HUES48 (cell line): Measurements from ENCODE around the gene RALGAPA2.

ENCODE experiments used
- H3K27ac ChIP-seq: one replicate; pipeline ENCODE4 v1.7.0; 2013; ENCODE audit warnings: low read depth, low read length, inconsistent platforms
- H3K27me3 ChIP-seq: 2 replicates; pipeline ENCODE4 v1.6.1; 2013; ENCODE audit warnings: mild to moderate bottlenecking, low read length; ENCODE audit not compliant: control insufficient read depth, insufficient read depth
- H3K36me3 ChIP-seq: 2 replicates; pipeline ENCODE4 v1.6.1; 2013; ENCODE audit warnings: low read length; ENCODE audit not compliant: control insufficient read depth, insufficient read depth
- H3K4me1 ChIP-seq: 2 replicates; pipeline ENCODE4 v1.6.1; 2013; ENCODE audit warnings: mild to moderate bottlenecking, low read length; ENCODE audit not compliant: control insufficient read depth, insufficient read depth
- H3K4me3 ChIP-seq: 2 replicates; pipeline ENCODE4 v1.5.1; 2013; ENCODE audit warnings: mild to moderate bottlenecking, low read depth, low read length
- H3K9ac ChIP-seq: 2 replicates; pipeline ENCODE4 v1.6.1; 2013; ENCODE audit warnings: mild to moderate bottlenecking, low read depth, low read length, moderate library complexity
- H3K9me3 ChIP-seq: 2 replicates; pipeline ENCODE4 v1.6.1; 2013; ENCODE audit warnings: low read length; ENCODE audit not compliant: control insufficient read depth, insufficient read depth

RALGAPA2 gene

DNA sequence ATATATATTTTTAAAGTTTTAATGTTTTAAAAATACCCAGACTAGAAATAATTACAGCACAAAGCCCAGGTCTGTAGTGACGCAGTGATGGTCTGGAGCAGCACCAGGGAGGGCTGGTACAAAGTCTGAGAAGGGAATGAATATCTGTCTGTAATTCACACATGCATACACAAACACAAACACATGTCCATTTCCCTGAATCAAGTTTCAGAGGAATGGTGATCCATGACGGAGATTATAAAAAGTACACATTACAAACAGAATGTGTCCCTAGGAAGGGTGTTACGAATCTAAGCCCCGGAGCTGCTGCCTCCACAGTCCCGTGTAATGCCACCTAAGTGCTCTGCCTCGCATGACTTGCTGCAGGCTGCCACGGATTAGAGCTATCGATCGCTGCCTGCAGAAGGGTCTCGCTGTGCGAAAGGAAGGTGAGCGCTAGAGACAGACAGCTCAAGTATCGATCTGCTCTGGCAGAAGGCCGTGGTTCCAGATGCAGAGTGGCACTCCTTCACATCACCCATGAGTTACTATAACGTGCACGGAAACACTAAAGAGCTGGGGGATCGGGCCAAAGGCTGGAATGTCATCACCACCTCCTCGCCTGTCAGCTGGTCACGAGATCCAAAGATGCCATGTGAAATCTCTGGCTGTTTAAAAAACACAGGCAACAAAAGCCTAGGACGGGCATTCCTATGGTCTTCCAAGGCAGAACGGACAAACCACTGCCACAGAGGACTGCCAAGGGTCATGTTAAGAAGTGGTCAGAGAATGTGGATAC lies 257.4 kb downstream of the RALGAPA2 start:
- Histone ChIP-seq H3K27ac (no peak overlapping the region), H3K36me3 (no peaks in the 10 kb centered on the region; the same call in none of the 2 replicates), H3K9me3 (no peaks in the 10 kb centered on the region), H3K27me3 (no peaks in the 10 kb centered on the region; the same call in 1 of the 2 replicates), H3K9ac (no peak overlapping the region), H3K4me1 (peaks cover 20% of the 10 kb centered on the region), H3K4me3 (no peak overlapping the region)

GRCh38 chr20:20454367-20454766 lies 258.1 kb downstream of the RALGAPA2 start:
- Histone ChIP-seq H3K27ac (no peak overlapping the region), H3K9me3 (no peaks in the 10 kb centered on the region), H3K36me3 (no peaks in the 10 kb centered on the region; the same call in 1 of the 2 replicates), H3K4me3 (no peak overlapping the region), H3K9ac (no peak overlapping the region), H3K27me3 (no peaks in the 10 kb centered on the region; the same call in 1 of the 2 replicates), H3K4me1 (peaks cover 20% of the 10 kb centered on the region)

- Histone ChIP-seq H3K4me1 (peaks cover 20% of the 10 kb centered on the region), H3K27me3 (no peaks in the 10 kb centered on the region; the same call in 1 of the 2 replicates), H3K4me3 (peak overlapping the region; percentile 44), H3K9ac (no peak overlapping the region), H3K36me3 (no peaks in the 10 kb centered on the region; the same call in 1 of the 2 replicates), H3K27ac (peak overlapping the region; percentile 26), H3K9me3 (no peaks in the 10 kb centered on the region)
Measured at GRCh38 chr20:20452254-20452676, 260.2 kb downstream of the RALGAPA2 start.

GRCh38 chr20:20450521-20450920 lies 261.9 kb downstream of the RALGAPA2 start:
- Histone ChIP-seq H3K36me3 (no peaks in the 10 kb centered on the region; the same call in 1 of the 2 replicates), H3K9me3 (no peaks in the 10 kb centered on the region), H3K27ac (no peak overlapping the region), H3K9ac (no peak overlapping the region), H3K4me1 (peaks cover 27% of the 10 kb centered on the region), H3K4me3 (no peak overlapping the region), H3K27me3 (no peaks in the 10 kb centered on the region; the same call in 1 of the 2 replicates)

- Histone ChIP-seq H3K9ac (no peak overlapping the region), H3K4me1 (peaks cover 27% of the 10 kb centered on the region), H3K27me3 (no peaks in the 10 kb centered on the region; the same call in 1 of the 2 replicates), H3K36me3 (no peaks in the 10 kb centered on the region), H3K9me3 (no peaks in the 10 kb centered on the region), H3K4me3 (no peak overlapping the region), H3K27ac (no peak overlapping the region)
Measured at GRCh38 chr20:20448881-20449280, 263.6 kb downstream of the RALGAPA2 start.

DNA sequence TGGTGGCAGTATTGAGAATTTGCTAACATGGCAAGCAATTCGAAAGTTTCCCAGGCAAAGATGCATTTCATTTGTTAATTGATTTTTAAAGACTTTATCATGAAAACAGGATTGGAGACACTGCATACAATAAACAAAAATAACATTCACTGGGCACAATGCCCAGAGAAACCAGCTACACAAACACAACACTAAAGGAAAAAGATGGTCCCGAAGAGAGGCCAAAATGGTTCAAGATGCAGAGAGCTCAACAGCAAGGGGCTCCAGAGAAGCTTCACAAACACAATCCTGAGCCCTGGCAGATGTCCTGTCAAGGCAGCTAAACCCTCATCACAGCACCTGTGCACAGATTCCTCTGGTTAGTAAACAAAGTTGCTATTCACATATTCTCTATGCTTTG lies 265.2 kb downstream of the RALGAPA2 start:
- Histone ChIP-seq H3K36me3 (no peaks in the 10 kb centered on the region), H3K9me3 (no peaks in the 10 kb centered on the region), H3K9ac (no peak overlapping the region), H3K4me1 (peaks cover 17% of the 10 kb centered on the region), H3K27ac (no peak overlapping the region), H3K4me3 (no peak overlapping the region), H3K27me3 (no peaks in the 10 kb centered on the region; the same call in 1 of the 2 replicates)

GRCh38 chr20:20446425-20447015 lies 265.9 kb downstream of the RALGAPA2 start:
- no peak overlapping the region for H3K9ac ChIP-seq
- no peaks in the 10 kb centered on the region for H3K36me3 ChIP-seq
- no peak overlapping the region for H3K4me3 ChIP-seq
- H3K9me3 ChIP-seq = no peaks in the 10 kb centered on the region
- H3K4me1 ChIP-seq = peaks cover 11% of the 10 kb centered on the region
- no peak overlapping the region for H3K27ac ChIP-seq
- no peaks in the 10 kb centered on the region; the same call in 1 of the 2 replicates for H3K27me3 ChIP-seq

- H3K9me3 ChIP-seq = no peaks in the 10 kb centered on the region
- no peaks in the 10 kb centered on the region for H3K27me3 ChIP-seq
- H3K4me3 ChIP-seq = no peak overlapping the region
- no peak overlapping the region for H3K9ac ChIP-seq
- H3K36me3 ChIP-seq = no peaks in the 10 kb centered on the region
- peaks cover 13% of the 10 kb centered on the region for H3K4me1 ChIP-seq
- H3K27ac ChIP-seq = no peak overlapping the region
Measured at GRCh38 chr20:20446001-20446400, 266.4 kb downstream of the RALGAPA2 start.

DNA sequence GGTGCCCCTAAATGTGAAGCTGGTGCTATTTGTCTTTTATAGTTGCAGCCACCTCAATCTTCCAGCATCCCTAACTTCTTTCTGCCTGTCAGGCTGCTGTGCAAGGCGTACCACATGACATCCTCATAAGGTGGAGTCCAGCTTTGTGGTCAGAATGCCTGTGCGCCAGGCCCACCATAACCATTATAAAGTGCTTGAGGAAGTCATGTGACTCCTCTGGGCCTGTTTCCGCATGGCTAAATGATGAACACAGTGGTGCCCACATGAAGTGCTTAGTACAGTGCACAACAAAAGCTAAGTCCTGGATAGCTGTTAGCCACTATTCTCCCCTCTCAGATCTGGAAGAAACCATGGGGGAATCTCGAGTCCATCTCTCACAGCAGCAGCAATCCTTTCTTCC lies 268.9 kb downstream of the RALGAPA2 start:
- Histone ChIP-seq H3K27ac (no peak overlapping the region), H3K4me1 (peaks cover 18% of the 10 kb centered on the region), H3K9me3 (no peaks in the 10 kb centered on the region), H3K4me3 (no peak overlapping the region), H3K27me3 (no peaks in the 10 kb centered on the region), H3K36me3 (no peaks in the 10 kb centered on the region), H3K9ac (no peak overlapping the region)

GRCh38 chr20:20442466-20442865 lies 270.0 kb downstream of the RALGAPA2 start:
- H3K36me3 ChIP-seq = no peaks in the 10 kb centered on the region
- H3K9me3 ChIP-seq = no peaks in the 10 kb centered on the region
- H3K4me1 ChIP-seq = peaks cover 18% of the 10 kb centered on the region
- no peak overlapping the region for H3K27ac ChIP-seq
- no peak overlapping the region for H3K4me3 ChIP-seq
- H3K9ac ChIP-seq = no peak overlapping the region
- no peaks in the 10 kb centered on the region for H3K27me3 ChIP-seq
